Erythroblast (primary cell): ENCODE measurements around the gene CHD1.

Experiments
- GATA1 ChIP-seq: IDR thresholded peaks from 2 replicates; pipeline ENCODE4 v1.6.1; 2011; ENCODE audit warnings: low read depth, mild to moderate bottlenecking, control low read depth, low read length, moderate library complexity
- POLR2A ChIP-seq: IDR thresholded peaks from 2 replicates; pipeline ENCODE4 v1.6.1; 2011; ENCODE audit warnings: mild to moderate bottlenecking, low read length

DNA sequence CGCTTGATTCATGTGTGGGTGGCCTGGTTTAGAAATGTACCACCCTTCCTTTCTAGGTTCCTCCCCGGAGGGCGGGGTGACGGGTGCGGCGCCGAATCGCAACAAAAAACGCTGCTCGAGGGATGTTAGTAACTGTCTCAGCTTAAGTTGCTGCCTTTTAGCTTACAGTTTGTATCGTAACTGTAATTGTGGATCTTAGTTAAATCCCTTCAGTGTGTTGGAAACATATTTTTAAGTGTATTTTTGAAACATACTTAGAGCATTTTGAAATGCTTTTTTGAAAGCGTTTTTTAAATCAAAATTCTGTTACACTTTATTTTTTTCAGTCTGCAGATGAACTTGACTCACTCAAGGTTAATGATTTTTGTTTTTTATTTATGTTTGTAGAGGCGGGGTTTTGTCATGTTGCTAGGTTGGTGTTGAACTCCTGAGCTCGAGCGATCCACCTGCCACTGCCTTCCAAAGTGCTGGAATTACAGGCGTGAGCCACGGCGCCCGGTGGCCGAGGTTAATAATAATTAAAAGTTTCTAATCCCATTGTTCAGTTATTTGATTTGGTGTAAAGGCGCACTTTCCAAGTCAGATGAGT is 997 bp upstream of the CHD1 start:
- TF ChIP-seq POLR2A = peak; percentile 50
- no peak for TF ChIP-seq GATA1
